HG03521 (cell line): ENCODE measurements around the gene EFNA2.
"Not testable (repeated sequence)": the region's sequence is repeated elsewhere in the genome, so short reads cannot be mapped to it uniquely, and the experiment has no call there.

Experiments used
- ATAC-seq: cut with Tn5 transposase; IDR thresholded peaks from one replicate; pipeline ENCODE4 v1.9.1; 2021; ENCODE audit warnings: mild to moderate bottlenecking, moderate library complexity; ENCODE audit not compliant: unreplicated experiment

Gene EFNA2

DNA sequence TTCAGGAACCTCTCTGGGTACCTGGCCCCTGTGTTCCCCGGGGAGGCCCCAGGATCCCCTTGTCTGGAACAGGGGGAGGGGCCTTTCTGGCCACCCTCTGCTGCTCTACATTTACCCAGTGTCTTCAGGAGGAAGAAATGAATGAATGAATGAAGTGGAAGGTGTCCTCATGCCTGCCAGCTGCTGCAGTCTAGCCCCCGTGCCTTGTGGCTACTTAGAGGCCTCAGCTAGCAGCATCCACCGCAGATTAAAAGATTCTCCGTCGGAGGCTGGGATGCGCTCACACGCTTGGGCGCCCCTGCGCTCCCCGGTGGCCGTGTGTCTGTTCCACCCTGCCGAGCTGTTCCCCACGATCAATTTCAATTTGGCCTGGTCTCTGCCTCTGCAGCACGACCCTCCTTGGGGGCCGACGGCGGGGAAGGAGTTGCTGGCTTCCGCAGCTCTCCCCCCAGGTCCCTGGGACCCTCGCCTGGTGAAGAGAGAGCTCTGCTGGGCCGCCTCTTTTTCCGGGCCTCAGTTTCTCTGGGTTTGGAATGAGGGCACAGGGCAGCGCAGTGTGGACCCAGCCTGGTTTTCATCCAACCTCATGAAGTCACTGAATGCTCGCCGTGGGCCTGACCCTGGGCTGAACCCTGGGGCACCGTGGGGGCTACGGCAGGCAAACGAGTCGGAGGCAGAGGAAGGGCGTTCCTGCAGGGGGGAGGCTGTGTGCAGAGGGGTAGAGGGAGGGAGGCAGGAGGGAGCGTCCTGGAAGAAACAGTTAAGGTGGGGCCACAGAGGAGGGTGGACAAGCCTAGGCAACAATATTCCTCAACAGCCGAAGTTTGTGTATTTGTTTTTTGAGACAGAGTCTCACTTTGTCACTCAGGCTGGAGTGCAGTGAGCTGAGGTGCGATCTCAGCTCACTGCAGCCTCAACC, 28.3 kb downstream of the EFNA2 start:
- no peak for ATAC-seq

DNA sequence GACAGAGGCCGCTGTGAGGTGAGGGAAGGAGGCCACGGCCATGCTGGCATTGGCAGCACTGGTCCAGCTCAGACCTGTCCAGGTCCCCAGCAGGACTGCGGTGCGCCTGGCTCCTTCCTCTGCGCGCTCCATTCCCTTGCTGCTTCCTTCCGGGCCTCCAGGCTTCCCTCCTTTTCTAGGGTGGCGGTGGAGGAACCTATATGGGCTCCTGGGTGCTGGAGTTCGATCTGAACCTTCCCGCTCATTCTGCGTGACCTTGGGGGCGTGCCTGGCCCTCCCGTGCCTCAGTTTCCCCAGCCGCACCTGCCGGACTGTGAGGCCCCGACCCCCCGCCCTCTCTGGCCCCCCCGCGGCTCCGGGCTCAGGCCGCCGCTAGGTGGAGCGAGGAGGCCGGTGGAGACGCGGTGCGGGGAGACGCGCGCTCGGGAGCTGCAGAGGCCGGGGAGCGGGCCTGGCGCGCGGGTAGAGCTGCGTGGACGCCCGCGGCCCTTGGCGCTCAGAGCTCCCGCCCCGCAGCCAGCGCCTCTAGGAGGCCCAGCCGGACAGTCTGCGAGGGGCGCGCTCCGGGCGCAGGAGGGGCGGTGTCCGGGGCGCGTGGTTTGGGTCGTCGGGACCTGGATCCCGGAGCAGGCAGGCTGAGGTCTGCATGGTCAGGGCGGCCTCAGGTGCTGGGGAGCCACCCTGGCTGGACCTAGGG, 29.9 kb downstream of the EFNA2 start:
- ATAC-seq: no peak

DNA sequence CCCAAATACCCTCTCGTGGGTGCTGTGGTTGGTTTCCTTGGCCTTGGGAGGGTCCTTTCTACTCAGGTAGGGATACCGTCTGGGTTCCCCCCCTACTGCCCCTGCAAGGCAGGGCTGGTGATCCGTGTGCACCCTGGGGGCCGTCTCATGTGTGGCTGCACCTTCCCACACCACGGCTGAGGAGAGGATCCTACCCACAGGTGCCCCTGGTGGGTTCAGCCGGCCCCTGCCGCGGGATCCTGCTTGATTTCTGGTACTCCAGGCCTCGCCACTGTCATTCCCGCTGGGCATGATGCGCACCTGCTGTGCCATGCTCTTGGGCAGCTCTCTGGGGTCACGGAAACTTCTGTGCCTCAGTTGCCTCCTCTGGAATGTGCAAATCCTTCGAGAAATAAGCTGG, 30.8 kb downstream of the EFNA2 start:
- no peak for ATAC-seq

DNA sequence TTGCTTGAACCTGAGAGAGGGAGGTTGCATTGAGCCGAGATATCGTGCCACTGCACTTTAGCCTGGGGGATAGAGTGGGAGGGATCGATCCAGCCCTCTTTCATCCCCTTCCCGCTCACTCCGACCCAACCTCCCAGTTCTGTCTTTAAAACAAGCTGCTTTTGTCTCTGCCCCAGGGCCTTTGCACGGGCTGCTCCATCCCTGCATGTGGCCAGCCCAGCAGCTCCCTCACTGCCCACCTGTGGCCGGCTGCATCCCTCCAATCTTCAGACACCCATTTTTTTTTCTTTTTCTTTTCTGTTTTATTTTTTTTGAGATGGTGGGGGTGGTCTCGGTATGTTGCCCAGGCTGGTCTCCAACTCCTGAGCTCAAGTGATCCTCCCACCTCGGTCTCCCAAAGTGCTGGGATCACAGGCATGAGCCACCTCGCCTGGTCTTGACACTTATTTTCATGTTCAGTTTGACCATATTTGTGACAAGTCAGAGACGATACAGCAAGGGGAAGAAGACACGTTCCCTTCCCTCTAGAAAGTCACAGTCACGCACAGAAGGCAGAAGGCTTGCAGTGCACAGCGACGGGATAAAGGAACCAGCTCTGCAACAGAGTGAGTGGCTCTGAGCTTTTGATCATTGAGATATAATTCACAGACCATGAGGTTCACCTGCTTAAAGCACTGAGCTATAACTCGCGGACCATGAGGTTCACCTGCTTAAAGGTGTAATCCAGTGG, 31.8 kb downstream of the EFNA2 start:
- ATAC-seq: no peak

DNA sequence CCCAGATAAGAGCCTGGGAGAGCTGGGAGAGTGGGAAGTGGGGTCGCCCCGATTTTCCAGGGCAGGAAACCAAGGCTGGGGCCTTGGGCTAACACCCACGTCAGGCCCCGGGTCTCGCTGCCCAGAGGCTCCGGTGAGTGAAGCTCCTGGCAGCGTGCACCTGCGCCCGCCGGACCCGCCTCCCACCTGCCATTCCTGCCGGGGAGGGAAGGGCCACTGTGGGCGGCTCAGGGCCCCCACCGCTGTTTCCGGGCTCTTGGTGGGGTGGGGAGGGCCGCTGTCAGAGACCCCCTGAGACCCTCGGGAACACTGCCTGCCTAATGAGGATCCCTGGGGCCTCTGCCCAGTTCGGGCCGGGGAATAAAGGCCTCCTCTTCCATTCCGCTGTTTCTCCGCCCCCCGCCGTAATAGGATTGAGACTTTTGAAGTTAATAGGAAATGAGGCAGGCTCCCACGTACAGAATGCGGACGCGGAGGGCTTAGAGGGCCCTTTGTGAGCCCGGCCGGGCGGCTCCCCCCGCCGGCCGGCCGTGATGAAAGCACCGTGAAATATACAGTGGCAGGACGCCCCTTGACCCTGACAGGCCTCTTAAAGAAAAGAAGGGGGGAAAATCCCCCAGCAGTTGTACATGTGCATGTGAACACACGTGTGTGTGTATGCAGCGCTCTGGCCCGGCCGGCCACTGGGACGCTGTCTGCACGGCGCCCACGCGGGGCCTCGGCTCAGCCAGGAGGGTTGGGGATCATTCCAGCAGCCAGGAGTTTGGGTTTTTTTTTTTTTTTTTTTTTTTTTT, 33.2 kb downstream of the EFNA2 start:
- no peak for ATAC-seq

DNA sequence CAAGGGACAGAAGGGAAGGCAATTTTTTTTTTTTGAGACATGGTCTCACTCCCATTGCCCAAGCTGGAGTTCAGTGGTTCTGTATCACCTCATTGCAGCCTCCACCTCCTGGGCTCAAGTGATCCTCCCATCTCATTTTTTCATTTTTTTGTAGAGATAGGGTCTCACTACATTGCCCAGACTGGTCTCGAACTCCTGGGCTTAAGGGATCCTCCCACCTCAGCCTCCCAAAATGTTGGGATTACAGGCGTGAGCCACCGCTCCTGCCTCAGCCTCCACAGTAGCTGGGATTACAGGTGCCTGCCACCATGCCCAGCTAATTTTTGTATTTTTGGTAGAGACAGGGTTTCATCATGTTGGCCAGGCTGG, 34.6 kb downstream of the EFNA2 start:
- not testable (repeated sequence) for ATAC-seq

DNA sequence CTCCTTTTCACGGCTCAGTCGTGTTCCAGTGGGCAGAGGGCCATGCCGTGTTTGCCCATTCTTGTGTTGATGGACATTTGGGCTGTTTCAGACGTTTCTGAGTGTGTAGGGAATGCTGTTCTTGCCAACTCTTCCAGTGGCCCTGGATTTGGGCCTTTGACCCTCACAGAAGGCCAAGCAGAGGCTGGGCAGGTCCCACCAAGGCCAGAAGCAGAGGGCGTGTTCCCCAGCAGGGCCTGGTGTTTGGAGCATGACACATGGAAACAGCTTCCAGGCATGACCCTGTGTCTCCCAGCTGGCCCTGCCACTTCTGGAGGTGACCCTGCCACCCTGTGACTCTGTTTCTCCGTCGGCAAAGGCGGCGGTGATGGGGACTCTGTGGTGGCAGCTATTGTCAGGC, 35.9 kb downstream of the EFNA2 start:
- no peak for ATAC-seq

DNA sequence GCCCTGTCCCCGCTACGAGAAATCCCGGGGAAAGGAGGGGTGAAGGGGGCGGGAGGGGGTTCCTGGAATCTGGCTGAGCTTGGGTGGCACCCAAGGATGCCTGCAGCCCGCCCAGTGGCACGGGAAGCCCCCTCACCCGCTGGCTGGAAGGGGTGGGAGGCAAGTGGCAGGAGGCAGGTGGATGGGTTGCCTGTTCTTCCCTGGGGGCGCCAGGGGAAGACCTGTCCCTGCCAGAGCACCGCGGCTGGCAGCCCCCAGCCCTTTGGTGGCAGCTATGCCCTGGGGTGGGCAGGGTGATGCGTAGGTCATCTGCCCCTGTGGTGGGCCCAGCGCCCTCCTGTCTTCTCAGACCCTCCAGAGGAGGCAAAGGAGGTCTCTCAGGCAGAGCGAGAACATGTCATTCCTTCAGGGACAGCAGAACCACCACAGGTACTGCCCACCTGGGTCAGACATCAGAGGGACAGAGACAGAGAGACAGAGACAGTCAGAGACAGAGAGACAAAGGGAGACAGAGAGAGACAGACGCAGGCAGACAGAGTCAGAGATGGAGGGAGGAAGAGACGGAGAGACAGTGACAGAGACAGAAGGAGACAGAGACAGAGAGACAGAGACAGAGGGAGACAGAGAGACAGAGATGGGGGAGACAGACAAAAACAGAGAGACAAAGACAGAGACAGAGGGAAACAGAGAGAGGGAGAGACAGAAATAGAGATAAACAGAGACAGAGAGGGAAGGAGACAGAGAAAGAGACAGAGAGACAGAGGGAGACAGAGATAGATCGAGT, 36.7 kb downstream of the EFNA2 start:
- ATAC-seq: no peak

DNA sequence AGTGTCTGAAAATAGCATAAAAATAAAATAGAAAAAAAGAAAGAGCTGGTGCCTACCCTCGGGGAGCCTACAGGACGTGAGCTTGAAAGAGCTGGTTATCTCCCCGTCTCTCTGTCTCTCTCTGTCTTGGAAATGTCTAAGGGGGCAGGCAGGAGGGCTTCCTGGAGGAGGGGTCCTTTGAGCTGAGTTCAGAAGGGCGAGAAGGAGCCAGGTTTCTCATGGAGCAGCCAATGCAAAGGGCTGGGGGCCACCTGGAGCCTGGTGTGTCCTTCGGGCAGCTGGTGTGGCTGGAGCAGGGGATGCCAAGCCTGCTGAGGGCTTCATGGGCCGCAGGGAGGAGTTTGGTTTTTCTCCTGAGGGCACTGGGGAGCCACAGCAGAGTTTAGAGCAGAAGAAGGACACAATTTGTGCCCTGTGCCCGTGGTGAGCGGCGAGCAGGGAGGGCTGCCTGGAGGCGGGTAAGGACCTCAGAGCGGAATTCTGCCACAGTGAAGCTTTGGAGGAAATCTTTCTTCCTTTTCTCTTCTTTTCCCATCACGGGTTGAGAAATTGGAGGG, 38.7 kb downstream of the EFNA2 start:
- no peak for ATAC-seq

DNA sequence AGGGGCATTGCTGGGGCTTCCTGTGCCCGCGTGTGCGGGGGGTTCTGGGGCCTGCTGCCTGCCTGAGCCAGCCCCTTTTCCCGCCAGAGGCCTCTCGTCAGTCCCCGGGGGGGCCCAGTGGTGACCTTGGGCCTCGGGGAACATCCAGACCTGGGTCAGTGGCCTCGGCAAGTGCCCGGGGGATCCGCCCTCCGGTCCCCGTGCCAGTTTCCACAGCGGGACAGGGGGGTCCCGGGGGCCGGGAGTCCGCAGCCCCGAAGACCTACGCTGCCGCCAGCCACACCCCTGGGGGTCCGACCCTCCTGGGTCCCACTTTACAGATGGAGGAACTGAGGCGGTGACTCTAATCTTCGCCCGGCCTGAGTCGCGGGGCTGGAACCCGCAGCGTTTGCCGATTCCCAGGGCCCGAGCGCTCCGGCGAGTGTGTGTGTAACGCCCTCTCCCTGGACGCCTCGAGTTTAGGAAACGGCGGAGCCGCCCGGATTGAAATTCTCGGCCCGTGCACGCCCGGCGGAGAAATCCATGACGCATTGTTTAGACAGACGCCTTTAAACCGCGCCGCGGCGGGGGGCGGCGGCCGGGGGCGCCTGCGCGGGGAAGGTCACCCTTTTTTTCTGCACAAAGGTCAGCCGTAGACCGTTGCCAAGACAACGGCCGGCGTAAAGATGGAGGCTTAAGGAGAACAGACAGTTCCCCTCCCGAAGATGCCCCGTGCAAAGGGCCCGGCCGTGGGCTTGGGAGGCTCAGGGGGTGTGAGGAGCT, 39.3 kb downstream of the EFNA2 start:
- ATAC-seq: no peak

DNA sequence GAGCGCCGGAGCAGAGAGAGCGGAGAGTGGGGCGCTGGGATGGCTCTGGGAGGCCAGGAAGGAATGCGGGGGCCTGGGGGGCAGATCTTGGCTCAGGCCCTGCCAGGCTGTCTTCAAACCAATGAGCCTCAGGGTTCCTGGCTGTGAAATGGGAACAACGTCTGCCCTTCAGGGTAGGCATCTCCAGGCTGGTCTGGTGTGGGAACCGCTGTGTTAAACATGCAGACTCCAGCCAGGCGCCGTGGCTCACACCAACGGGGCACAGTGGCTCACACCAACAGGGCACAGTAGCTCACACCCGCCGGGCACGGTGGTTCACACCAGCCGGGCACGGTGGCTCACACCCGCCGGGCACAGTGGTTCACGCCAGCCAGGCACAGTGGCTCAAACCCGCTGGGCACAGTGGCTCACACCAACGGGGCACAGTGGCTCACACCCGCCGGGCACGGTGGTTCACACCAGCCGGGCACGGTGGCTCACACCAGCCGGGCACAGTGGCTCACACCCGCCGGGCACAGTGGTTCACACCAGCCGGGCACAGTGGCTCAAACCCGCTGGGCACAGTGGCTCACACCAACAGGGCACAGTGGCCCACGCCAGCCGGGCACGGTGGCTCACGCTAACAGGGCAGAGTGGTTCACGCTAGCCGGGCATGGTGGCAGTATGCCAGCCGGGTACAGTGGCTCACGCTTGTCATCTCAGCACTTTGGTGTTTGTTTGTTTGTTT, 40.1 kb downstream of the EFNA2 start:
- no peak for ATAC-seq

DNA sequence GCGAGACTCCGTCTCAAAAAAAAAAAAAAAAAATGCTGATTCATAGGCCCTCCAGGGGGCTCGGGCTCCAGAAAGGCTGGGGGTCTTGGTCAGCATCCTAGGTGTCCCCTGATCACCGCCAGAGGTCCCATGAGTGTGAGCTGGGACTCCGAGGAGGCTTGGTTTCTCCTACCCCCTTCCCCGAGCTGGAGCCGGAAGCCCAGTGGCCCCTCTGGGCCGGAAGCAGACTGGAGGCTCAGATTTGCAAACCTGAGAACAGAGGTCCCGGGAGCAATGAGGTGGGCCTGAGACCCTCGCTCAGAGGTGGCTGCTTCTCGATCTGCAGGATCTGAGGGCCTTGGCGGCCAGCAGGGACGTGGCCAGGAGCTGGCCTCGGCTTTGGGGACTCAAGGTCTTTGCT, 41.5 kb downstream of the EFNA2 start:
- no peak for ATAC-seq

DNA sequence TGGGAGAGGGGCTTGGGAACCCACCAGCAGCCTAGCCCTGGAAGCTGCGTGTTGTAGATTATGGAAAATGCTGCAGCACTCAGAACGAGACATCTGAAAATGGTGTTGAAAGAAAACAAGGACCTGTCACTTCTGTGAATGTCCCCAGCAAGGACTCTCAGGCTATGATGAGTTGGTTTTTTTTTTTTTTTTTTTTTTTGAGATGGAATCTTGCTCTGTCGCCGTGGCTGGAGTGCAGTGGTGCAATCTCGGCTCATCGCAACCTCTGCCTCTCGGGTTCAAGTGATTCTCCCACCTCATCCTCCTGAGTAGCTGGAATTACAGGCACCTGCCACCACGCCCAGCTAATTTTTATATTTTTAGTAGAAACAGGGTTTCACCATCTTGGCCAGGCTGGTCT, 46.5 kb downstream of the EFNA2 start:
- not testable (repeated sequence) for ATAC-seq

DNA sequence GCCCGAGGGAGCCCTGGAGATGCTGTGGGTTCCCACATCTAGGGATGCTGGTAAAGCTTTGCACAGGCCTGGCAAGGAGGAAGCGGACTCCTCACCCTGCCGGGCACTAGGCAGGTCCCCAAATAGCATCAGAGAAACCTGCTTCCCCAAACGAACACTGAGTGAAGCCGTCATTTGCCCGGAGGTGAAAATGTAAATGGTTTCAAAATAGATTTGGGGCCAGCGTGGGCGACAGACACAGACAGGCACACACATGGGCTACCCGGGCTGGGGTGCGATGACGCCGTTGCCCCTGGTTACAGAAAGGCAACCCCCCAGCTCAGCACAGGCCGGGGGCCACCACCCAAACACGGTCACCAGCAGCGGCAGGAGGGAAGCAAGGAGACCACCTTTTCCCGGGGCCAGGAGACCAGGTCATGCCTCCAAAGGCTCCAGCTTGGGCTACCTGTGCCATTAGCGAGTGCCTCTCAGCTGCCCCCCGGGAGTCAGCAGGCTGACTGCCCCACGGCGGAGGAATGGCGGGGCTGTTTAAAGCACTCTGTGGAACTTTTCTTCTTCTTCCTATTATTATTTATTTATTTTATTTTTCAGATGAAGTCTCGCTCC, 50.5 kb downstream of the EFNA2 start:
- no peak for ATAC-seq

DNA sequence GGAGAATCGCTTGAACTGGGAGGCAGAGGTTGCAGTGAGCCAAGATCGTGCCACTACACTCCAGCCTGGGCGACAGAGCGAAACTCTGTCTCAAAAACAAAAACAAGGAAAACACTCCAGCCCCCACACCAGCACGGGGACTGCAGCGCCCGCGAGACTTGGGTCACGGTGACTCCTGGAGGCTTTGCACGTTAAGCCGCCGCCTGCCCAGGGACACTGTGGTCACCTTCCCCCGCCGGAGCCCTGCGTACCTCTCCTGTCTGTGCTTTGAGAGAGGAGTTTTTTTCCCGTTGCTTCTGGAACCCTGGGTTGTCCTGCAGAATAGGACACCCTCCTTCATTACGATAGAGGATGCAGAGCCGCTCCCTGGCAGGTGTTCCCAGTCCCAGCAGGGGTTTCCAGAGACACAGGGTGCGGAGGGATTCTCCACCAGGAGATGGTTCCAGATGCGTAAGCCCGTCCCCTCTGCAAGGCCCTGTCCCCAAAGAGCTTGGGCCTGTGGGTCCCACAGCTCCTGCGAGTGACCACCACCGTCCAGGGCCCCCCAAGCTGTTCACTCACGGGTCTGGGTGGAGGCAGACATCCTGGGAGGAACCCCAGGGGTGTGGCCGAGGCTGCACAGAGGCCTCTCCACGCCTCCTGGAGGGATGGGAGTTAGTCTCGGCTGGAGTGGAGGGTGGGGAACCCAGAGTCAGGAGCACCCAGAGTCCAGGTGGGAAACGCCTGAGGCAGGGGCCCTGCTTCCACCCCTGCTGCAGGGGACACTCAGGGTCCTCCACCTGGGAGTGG, 55.2 kb downstream of the EFNA2 start:
- no peak for ATAC-seq

DNA sequence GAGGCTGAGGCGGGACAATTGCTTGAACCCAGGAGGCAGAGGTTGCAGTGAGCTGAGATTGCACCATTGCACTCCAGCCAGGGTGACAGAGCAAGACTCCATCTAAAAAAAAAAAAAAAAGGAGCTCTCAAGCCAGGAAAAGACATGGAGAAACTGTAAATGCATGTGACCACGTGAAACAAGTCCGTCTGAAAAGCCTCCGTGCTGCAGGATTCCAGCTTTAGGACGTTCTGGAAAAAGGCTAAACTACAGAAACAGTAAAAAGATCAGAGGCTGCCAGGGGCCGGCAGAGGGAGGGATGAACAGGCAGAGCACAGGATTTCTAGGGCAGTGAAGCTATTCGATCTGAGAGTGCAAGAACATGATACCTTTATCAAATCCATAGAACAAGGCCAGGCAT, 57.4 kb downstream of the EFNA2 start:
- ATAC-seq: no peak

DNA sequence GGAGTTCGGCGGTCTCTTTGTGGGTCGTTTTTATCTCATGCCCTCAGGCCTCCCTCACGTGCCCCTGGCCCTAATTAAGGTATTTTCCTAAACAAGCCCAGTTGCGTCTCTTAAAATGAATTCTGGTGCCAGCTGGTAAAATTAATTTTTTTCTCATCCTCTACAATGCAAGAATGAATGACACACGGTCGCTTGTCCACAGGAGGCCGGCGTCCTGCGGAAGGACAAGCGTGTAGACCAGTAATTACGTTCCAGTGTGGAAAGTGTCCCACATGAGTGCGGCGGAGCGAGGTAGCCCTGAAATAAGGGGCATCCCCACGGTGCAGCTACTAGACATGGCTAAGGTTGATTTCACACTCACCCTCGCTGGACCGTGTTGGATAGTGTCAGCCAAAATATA, 63.5 kb downstream of the EFNA2 start:
- ATAC-seq: no peak
